Activated CD8-positive, alpha-beta T cell treated with anti-CD3 and anti-CD28 coated beads for 36 hours (primary cell): Measurements from ENCODE around the gene SMIM33. TPM values are rescaled to one million over a fixed set of nuclear protein-coding genes. Genes with fewer than 3 reads are reported as not detected.
A peak's percentile ranks its signal among the peaks of the same experiment; 100 is the strongest.
"Not testable (repeated sequence)": the region's sequence is repeated elsewhere in the genome, so short reads cannot be mapped to it uniquely, and the experiment has no call there.

Experiments
- ATAC-seq: fragments of 200-7000 bp; cut with Tn5 transposase; one replicate; pipeline ENCODE4 v1.10.0; 2021; ENCODE audit warnings: mild to moderate bottlenecking, moderate library complexity
- CTCF ChIA-PET: fragments of 350-600 bp; sonication (Branson Sonifier 250); formaldehyde crosslinking; loops from one replicate; lab custom pipeline; 2021; ENCODE audit warnings: antibody characterized with exemption; lab: Charles Lee
- POLR2A ChIA-PET: fragments of 350-600 bp; sonication (Branson Sonifier 250); formaldehyde crosslinking; loops from one replicate; lab custom pipeline; 2021; ENCODE audit warnings: antibody characterized with exemption; lab: Charles Lee
- DNase-seq: peaks from one replicate; pipeline ENCODE4 v3.0.0-alpha.2; 2020
- H3K27ac Mint-ChIP-seq: one replicate; pipeline ENCODE4 v1.8.0; 2021; ENCODE audit warnings: mild to moderate bottlenecking, mixed read lengths
- H3K27me3 Mint-ChIP-seq: one replicate; pipeline ENCODE4 v1.8.0; 2021; ENCODE audit warnings: mixed read lengths
- H3K36me3 Mint-ChIP-seq: one replicate; pipeline ENCODE4 v1.8.0; 2021; ENCODE audit warnings: low read depth, mixed read lengths
- H3K4me1 Mint-ChIP-seq: one replicate; pipeline ENCODE4 v1.8.0; 2021; ENCODE audit warnings: low read depth, mixed read lengths
- H3K4me3 Mint-ChIP-seq: one replicate; pipeline ENCODE4 v1.8.0; 2021; ENCODE audit warnings: mild to moderate bottlenecking, moderate library complexity, mixed read lengths
- H3K9me3 Mint-ChIP-seq: one replicate; pipeline ENCODE4 v1.8.0; 2021; ENCODE audit warnings: mixed read lengths
- CTCF ChIP-seq: fragments of 200-600 bp; IDR thresholded peaks from one replicate; pipeline ENCODE4 v1.8.0; 2022; ENCODE audit warnings: antibody characterized with exemption, mild to moderate bottlenecking
- intact Hi-C: fragments of 100-400 bp; cut with micrococcal nuclease; formaldehyde crosslinking; loops from one replicate; pipeline ENCODE4 v1.10.0; 2022
- total RNA-seq, 2 experiments: library from RNA; stranded (reverse); gene quantifications; one replicate each; pipeline ENCODE4 v1.2.3, GENCODE V29; 2021

SMIM33 gene
- total RNA-seq, 2 experiments from 2014 or later, result 0.16 TPM; not detected in 1

GRCh38 chr5:139513434-139513833 is 42.6 kb downstream of the SMIM33 start:
- H3K36me3 Mint-ChIP-seq, H3K27ac Mint-ChIP-seq, H3K9me3 Mint-ChIP-seq, H3K4me3 Mint-ChIP-seq, H3K27me3 Mint-ChIP-seq: not testable (repeated sequence)
- peak; percentile 89 for DNase-seq
- ChIA-PET POLR2A (interaction anchor here (1.1 to 2.5 kb wide), 6 partner anchors 31 to 98 kb away, joined by 3 to 13 read pairs (median 4); partner anchors contain the start of gene STING1), CTCF (interaction anchor here (0.6 to 12.5 kb wide), 36 partner anchors 10 to 252 kb away, joined by 3 to 444 read pairs (median 5); partner anchors contain the start of genes DNAJC18, SMIM33, SPATA24 and STING1)
- intact Hi-C loops, result loop anchor here (1.0 kb wide), 1 partner anchor 91 kb away; no protein-coding TSS in a partner anchor
- peaks cover 42% of the 10 kb centered on the region for H3K4me1 Mint-ChIP-seq
- peak; percentile 76 for TF ChIP-seq CTCF
- ATAC-seq, result peak; percentile 60

GRCh38 chr5:139513852-139514485 is 43.2 kb downstream of the SMIM33 start:
- no peak for TF ChIP-seq CTCF
- POLR2A ChIA-PET, result interaction anchor here (1.1 to 2.5 kb wide), 6 partner anchors 32 to 99 kb away, joined by 3 to 13 read pairs (median 4); partner anchors contain the start of gene STING1
- Mint-ChIP-seq H3K4me3 (no peak overlapping the region), H3K27ac (no peak overlapping the region), H3K27me3 (peaks cover under 1% of the 10 kb centered on the region), H3K9me3 (peaks cover 3% of the 10 kb centered on the region), H3K36me3 (peaks cover 3% of the 10 kb centered on the region), H3K4me1 (peaks cover 43% of the 10 kb centered on the region)
- intact Hi-C loops, result loop anchor here (1.0 kb wide), 1 partner anchor 92 kb away; no protein-coding TSS in a partner anchor
- ATAC-seq (no peak), DNase-seq (no peak)
- CTCF ChIA-PET, result interaction anchor here (0.6 to 12.5 kb wide), 28 partner anchors 10 to 251 kb away, joined by 3 to 444 read pairs (median 5); partner anchors contain the start of genes DNAJC18, SMIM33, SPATA24 and STING1

- intact Hi-C loops, result no loop called here
These were observed 43.7 kb downstream of the SMIM33 start for GRCh38 chr5:139514486-139514856.

GRCh38 chr5:139517683-139518564 is 47.1 kb downstream of the SMIM33 start:
- Mint-ChIP-seq H3K4me3 (peak overlapping the region; percentile 74), H3K4me1 (peaks cover 19% of the 10 kb centered on the region), H3K9me3 (no peaks in the 10 kb centered on the region), H3K27ac (peak overlapping the region; percentile 90), H3K36me3 (no peaks in the 10 kb centered on the region), H3K27me3 (peaks cover 1% of the 10 kb centered on the region)
- ATAC-seq (peak; percentile 92), DNase-seq (peak; percentile 91)
- POLR2A ChIA-PET, result interaction anchor here (0.7 to 1.7 kb wide), 12 partner anchors 25 to 193 kb away, joined by 3 to 5 read pairs (median 3); partner anchors contain the start of genes STING1 and UBE2D2
- CTCF ChIA-PET, result interaction anchor here (0.6 to 12.5 kb wide), 20 partner anchors 11 to 248 kb away, joined by 3 to 444 read pairs (median 3); partner anchors contain the start of gene STING1
- intact Hi-C loops, result no loop called here
- peak; percentile 98 for TF ChIP-seq CTCF

More at GRCh38 chr5:139514486-139514856, 43.7 kb downstream of the SMIM33 start:
- DNase-seq (peak; percentile 44), ATAC-seq (no peak)
- no peak for TF ChIP-seq CTCF
- CTCF ChIA-PET, result interaction anchor here (1.0 to 12.5 kb wide), 20 partner anchors 9 to 121 kb away, joined by 3 to 444 read pairs (median 10); partner anchors contain the start of genes DNAJC18, SMIM33, SPATA24 and STING1
- Mint-ChIP-seq H3K27ac (no peak overlapping the region), H3K27me3 (peaks cover 1% of the 10 kb centered on the region), H3K4me1 (peaks cover 44% of the 10 kb centered on the region), H3K4me3 (no peak overlapping the region), H3K36me3 (peaks cover 3% of the 10 kb centered on the region), H3K9me3 (peaks cover 3% of the 10 kb centered on the region)
- POLR2A ChIA-PET, result interaction anchor here (1.1 to 1.6 kb wide), 3 partner anchors 32 to 92 kb away, joined by 3 to 5 read pairs (median 3); partner anchors contain the start of gene STING1

Other genes with a start within 250 kb of the SMIM33 start
- gene MATR3, start 177.3 kb upstream of the SMIM33 start, total RNA-seq, result 100 to 1,000 TPM; 181 to 209 TPM
- 100 to 1,000 TPM; 110 to 113 TPM for gene PAIP2, start 129.2 kb upstream of the SMIM33 start, total RNA-seq
- under 1 TPM; 0.63 to 0.89 TPM for gene SLC23A1, start 87.7 kb upstream of the SMIM33 start, total RNA-seq
- 10 to 100 TPM; 14.4 to 14.5 TPM for gene MZB1, start 81.1 kb upstream of the SMIM33 start, total RNA-seq
- 1 to 10 TPM; 3.9 to 4.1 TPM for gene PROB1, start 75.9 kb upstream of the SMIM33 start, total RNA-seq
- 1 to 10 TPM; 4.3 to 4.4 TPM for gene SPATA24, start 66.9 kb upstream of the SMIM33 start, total RNA-seq
- gene DNAJC18, start 31.5 kb upstream of the SMIM33 start, total RNA-seq, result 10 to 100 TPM; 24.9 to 27.5 TPM
- gene ECSCR, start 8.3 kb upstream of the SMIM33 start, total RNA-seq, result under 1 TPM in 1 of 2 experiments, not detected in 1; 0.25 TPM
- gene STING1, start 11.8 kb downstream of the SMIM33 start, total RNA-seq, result 10 to 100 TPM; 43.7 to 46.3 TPM
- 100 to 1,000 TPM; 239 to 253 TPM for gene UBE2D2, start 90.3 kb downstream of the SMIM33 start, total RNA-seq
- 1 to 10 TPM; 3.5 to 4.3 TPM for gene CXXC5, start 177.3 kb downstream of the SMIM33 start, total RNA-seq